GM15510 (cell line): ENCODE results near the gene GPR176.

Experiments
- POLR2A ChIP-seq: IDR thresholded peaks from 3 replicates; pipeline ENCODE4 v1.6.1; 2011; ENCODE audit warnings: borderline replicate concordance; ENCODE audit not compliant: insufficient read length; ENCODE audit errors: extremely low read depth

The GPR176 gene, protein sequence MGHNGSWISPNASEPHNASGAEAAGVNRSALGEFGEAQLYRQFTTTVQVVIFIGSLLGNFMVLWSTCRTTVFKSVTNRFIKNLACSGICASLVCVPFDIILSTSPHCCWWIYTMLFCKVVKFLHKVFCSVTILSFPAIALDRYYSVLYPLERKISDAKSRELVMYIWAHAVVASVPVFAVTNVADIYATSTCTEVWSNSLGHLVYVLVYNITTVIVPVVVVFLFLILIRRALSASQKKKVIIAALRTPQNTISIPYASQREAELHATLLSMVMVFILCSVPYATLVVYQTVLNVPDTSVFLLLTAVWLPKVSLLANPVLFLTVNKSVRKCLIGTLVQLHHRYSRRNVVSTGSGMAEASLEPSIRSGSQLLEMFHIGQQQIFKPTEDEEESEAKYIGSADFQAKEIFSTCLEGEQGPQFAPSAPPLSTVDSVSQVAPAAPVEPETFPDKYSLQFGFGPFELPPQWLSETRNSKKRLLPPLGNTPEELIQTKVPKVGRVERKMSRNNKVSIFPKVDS

DNA sequence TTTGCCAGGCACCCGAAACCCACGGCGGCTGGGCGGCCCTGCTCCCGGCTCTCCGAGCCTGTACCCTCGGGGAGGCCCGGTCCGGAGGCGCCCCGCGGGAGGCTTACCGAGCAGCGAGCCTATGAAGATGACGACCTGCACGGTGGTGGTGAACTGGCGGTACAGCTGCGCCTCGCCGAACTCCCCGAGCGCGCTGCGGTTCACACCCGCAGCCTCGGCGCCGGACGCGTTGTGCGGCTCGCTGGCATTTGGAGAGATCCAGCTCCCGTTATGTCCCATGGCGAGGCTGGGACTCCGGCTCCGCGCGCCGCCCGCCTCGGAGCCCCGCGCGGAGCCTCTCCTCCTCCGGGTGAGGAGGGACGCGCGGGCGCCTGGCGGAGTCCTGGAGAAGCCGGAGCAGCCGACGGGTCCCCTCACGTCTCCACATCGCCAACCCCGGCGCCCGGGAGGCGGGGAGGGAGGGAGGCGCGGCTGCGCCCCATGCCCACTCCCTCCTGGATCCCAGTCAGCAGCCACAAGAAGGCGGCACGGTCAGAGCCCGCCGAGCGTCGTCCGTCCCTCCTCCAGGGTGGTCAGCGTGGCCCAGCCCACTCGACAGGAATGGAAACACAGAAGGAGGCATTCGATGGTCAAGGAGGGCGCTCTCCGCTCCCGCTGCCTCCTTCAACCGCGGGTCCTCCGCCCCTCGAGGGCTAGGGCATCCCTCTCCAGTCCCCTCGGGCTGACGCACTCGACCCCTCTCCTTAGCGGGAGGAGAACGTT is at the start of gene GPR176:
Gene GPR176 (minus strand): TSS at position 519 of the 762 bp plus-strand sequence. CDS start 240 bp downstream, at position 279.
- TF ChIP-seq POLR2A, result no peak

DNA sequence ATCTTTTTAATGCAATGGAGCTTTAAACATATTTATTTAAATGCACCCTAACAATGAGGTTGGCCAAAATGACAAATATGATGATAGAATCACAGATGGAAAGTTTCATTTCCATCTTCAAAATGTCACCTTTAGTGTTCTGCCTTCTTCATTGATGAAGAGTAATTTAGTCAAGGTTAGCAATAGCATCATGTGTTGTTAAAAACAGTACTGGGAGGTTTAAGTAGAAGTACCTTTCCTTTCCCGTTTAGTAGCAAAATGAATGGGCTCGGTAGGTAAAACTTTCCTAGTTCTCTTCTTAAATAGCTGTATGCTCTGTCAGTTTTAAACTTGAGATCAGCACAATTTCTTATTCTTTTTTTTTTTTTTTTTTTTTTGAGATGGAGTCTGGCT is 48.9 kb upstream of the GPR176 start:
- TF ChIP-seq POLR2A, result no peak

DNA sequence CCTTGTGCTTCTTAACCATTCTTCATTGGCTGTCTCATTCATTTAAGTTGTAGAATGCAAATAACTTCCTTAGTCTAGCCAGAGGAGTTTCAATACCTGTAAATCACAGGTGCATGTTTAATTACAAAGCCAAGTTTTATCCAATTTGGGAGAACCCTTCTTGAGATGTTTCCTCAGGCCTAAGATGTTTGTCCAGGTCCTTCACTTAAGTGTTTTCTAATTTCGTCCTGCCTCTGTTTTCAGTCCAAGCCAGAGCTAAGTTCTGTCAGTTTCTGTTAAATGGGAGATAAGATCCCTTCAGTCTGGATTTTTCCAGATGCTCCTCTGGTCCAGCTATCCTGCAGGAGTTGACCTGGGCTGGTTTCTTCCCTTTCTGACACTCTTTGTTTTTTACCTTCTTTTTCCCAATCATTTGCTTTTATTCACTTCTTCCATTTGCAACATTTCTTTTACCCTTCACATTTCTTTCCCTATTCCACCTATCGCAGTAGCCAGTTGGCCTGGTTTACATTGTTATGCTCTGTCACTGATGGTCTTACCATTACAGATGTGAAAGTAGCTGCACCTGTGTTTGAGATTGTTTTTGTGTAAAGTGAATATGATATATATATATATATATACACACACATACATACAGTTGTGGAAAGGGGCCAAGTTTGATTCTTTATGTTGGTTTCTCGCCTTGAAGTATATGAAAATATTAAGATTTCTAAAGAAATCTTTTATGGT is 48.4 kb upstream of the GPR176 start:
- TF ChIP-seq POLR2A, result no peak

DNA sequence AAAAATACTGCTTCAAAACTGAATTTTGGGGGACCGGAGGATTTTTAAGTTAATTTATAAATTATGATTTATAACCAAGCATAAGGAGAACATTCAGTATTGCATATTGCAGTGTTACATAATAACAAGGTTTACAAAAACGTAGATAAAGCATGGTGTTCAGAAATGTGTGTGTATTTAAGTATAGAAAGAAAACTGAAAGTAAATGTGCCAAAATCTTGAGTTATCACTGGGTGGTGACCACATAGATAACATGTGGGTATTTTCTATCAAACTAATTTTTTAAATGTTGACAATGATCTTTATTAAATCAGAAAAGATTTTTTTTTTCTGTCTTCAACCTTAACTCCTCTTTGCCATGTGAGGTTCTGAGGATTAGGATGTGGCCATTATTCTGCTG is 46.5 kb upstream of the GPR176 start:
- TF ChIP-seq POLR2A, result no peak

DNA sequence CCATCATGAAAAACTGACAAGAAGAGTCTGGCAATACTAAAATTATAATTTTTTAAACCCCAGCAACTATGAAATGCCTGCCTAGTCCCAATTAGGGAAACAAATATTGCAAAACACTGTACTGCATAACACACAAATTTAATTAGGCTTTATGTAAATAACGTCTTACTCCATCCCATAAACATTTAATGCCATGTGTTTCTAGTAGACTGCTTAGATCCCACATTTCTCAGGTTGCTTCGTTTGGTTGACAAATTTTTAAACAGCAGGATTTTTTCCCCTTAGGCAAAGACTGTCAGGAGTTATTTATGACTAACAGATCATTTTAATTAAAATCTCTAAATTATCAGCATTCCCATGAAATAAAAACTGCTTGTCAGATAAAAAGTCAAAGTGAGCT is 43.7 kb upstream of the GPR176 start:
- no peak for TF ChIP-seq POLR2A

DNA sequence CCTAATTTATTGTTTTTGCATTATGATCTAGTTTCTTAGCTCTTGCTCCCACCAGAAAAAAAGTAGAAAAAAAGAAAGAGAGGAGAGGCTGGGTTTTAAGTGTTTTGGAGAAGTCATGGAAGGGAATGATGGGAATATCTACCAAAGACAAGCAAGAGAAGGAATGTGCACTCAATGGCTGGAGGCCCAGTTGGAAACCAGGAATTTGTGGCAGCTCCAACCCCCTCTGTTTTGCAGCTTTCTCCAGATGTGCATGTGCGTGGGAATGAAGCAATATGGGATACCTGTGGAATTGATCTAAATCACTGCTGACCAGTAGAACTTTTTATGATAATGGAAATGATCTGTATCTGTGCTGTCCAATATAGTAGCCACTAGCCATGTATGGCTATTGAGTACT is 41.0 kb upstream of the GPR176 start:
- TF ChIP-seq POLR2A, result no peak

DNA sequence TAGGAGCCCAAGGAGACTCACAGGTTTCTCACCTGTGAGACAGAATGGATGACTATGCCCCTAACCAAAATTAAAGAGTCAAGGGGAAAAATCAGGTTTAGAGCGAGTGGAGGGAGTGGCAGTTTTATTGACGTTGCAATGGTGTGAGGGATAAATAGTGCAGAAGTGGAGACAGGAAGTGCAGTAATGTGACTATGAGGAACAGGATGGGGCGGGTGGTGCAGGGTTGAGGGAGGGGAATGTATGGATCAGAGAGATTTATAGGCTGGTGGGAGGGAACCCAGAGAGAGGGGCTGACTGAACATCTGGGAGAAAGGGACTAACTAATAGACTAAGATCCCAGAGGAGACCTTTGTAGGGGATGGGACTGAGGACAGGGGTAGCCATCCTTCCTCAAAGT is 40.3 kb upstream of the GPR176 start:
- no peak for TF ChIP-seq POLR2A

DNA sequence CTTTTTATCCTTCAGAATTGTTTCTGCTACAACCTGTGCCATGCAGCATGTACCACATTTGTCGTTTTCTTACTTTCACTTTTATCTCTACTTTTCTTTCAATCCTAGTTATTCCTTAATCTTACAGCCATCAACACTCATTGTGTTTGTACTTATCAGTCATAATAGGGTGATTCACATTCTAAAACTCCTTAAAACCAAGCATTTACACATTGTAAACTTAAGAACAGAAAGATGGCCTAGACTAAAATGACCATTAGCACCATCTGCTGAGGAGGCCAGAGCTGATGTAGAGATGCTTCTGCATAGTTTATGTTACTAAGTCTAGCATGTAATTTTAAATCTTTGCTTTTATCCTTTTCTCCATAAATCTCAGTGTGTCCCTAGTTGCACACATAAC is 39.3 kb upstream of the GPR176 start:
- no peak for TF ChIP-seq POLR2A

DNA sequence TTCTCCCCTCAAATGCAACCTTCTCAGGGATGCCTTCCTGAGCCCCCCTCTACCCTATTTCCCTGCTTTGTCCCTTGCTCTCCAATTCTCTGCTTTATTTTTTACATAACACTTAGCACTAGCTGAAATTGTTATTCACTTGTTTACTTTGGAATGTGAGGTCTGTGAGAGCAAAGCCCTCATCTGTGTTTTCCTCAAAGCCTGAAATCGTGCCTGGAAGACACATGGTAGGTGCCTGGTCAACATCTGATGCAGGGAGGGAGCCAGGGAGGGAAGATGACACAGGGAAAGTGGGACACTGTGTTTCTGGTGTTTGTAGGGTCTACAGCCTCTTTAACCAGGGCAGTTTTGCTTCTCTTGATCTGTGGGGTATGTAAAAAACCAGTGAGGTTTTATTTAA is 37.4 kb upstream of the GPR176 start:
- TF ChIP-seq POLR2A, result no peak

DNA sequence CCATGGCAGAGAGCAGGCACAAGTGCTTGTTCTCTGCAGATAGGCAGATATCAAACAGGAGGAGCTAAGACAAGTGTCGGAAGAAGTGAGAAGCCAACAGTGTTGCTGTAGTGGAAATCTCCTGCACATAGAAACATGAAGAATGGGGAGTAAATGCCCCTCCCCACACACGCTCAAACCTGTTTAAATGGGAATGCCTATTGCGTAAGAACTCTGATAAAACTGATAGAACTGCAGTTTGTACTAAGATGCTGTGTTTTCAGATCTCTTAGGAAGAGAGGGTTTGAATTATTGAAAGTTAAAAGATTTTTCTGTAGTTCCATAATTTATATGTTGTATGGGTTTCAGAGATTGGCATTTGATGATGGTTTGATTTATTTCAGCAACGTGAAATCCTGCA is 33.5 kb upstream of the GPR176 start:
- TF ChIP-seq POLR2A, result no peak

DNA sequence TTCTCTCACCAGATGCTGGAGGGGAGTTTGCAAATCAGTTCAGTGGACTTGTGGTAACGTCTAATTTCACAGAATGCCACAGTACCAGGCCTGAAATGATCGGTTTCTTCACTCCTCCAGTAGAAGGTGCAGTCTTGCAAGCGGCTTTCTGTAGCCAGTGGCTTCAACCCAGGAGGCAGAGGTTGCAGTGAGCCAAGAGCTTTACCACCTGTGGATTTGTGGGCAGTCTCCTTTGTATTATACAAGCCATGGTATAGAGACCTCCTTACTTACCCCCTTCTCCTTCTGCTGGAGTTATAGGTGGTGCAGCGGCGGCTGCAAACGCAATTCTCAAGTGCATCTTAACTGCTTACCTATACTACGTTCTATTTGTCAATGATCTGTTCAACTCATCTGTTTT is 31.5 kb upstream of the GPR176 start:
- no peak for TF ChIP-seq POLR2A

DNA sequence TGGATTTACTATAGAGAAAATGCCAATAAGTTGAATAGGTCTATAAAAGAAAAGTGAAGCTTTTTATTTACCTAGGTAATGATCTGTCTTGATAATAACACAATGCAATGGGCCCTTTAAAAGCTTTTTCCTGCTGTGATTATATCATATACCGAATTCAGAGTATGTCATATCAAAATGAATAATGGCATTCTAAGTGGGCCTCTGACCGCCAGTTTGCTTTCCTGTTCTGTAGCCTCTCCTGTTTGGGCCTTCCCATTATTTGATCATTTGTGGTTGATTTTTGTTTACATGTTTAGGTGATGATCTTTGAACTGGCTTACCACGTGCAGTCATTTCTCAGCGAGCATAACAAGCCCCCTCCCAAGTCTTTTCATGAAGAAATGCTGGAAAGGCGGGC is 28.8 kb upstream of the GPR176 start:
- no peak for TF ChIP-seq POLR2A

DNA sequence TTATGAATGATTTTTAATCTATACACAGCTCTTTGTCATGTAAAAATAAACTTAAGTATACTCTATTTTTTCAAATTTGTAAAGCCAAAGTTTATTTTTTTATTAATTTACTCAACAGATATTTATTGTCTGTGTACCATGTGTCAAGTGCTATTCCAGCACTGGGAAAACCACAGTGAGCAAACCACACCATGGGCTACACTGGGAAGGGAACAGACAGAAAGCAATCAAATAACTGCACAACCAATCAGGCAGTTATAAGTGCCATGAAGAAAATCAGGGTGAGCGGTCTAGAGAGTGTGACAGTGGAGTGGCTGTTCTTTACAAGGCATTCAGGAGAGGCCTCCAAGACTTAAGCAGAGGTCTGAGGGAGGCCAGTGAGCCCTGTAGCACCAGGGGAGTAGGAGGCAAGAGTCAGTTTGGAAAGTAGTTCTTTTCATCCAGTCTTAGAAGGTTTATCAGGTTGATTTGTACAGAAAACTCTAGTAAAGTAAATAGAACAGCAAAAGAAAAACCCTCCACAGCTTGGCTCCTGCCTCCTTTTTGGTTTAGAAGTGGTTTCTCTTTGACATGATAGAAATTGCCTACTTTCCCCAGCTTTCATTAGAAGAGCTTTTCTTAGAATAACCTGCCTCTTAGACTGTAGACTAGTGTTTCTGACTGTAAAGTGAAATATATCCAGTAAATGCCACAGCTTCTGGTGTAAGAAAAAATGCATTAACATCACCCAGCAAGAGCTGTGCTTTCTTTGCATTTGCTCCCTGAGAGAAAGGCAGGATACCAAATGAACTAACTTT is 27.5 kb upstream of the GPR176 start:
- no peak for TF ChIP-seq POLR2A

DNA sequence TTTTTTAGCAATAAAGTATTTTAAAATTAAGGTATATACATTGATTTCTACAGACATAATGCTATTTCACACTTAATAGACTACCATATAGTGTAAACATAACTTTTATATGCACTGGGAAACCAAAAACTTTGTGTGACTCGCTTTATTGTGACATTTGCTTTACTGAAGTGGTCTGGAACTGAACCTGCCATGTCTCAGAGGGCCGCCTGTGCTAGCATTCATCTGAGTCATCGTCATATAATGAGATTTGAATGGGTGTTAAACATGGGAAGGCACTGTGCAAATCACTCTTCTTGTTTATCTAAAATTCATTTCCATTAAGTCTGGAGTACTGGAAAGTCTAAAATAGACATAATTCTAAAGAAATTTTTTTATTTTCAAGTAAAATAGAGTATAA is 26.8 kb upstream of the GPR176 start:
- TF ChIP-seq POLR2A, result no peak
